IPS-18c (cell line): ENCODE results near the gene SSTR5.
"Not testable (repeated sequence)": the region's sequence is repeated elsewhere in the genome, so short reads cannot be mapped to it uniquely, and the experiment has no call there.

ENCODE experiments used
- H3K4me3 ChIP-seq: 2 replicates; pipeline ENCODE4 v1.7.0; 2013; ENCODE audit warnings: low read depth, mild to moderate bottlenecking, low read length, moderate library complexity; ENCODE audit not compliant: insufficient read depth
- H3K9me3 ChIP-seq: one replicate; pipeline ENCODE4 v1.6.1; 2013; ENCODE audit warnings: mild to moderate bottlenecking, low read length, moderate library complexity; ENCODE audit not compliant: control insufficient read depth, insufficient read depth

SSTR5 gene

GRCh38 chr16:1072526-1073261 is at the start of gene SSTR5:
SSTR5 (plus strand) TSS chr16:1072747; CDS start chr16:1078869, 6,122 bp downstream.
- Histone ChIP-seq H3K4me3 (peak within 1 kb of the TSS; percentile 25; the same call in 1 of the 2 replicates), H3K9me3 (no peaks in the 10 kb centered on the region)

DNA sequence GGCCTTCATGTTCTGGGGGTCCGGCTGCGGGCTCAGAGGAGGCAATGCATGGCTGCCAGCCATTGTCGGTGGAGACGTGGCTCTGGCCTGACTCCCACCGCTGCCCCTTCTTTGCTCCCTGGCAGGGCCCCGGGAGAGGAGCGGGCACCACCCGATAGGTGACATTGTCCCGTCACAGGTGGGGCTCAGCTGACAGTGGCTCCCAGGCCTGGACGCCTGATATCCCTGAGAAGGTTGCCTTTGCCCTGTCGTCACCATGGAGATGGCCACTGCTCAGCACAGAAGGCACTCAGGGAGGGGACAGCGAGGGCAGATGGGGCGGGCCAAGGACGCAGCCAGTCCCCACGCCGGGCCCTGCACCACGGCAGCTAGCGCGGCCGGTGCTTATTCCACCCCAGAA is 48.4 kb upstream of the SSTR5 start:
- no peak overlapping the region for H3K4me3 ChIP-seq

GRCh38 chr16:1025183-1025809 is 47.3 kb upstream of the SSTR5 start:
- not testable (repeated sequence) for H3K4me3 ChIP-seq, H3K9me3 ChIP-seq

More for the DNA sequence above, 48.4 kb upstream of the SSTR5 start:
- H3K9me3 ChIP-seq, result no peaks in the 10 kb centered on the region

GRCh38 chr16:1026057-1026783 is 46.3 kb upstream of the SSTR5 start:
- H3K4me3 ChIP-seq, result no peak overlapping the region
- no peaks in the 10 kb centered on the region for H3K9me3 ChIP-seq

GRCh38 chr16:1026784-1027500 is 45.6 kb upstream of the SSTR5 start:
- Histone ChIP-seq H3K4me3 (no peak overlapping the region), H3K9me3 (no peaks in the 10 kb centered on the region)

DNA sequence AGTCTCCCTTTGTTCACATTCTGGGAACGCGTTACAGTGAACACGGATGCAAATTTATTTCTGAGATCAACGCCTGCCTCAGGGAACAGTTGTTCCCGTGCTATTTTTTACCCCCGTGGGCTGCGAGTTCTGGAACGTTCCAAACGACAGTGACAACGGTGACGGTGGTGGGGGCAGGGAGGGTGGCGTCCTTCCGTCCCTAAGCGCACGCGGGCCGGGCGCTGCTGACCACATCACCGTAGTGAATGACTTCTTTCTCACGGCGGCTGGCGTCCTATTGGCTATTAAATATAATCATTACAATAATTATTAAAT is 45.1 kb upstream of the SSTR5 start:
- Histone ChIP-seq H3K4me3 (no peak overlapping the region), H3K9me3 (no peaks in the 10 kb centered on the region)

- Histone ChIP-seq H3K9me3 (no peaks in the 10 kb centered on the region), H3K4me3 (no peak overlapping the region)
Measured at GRCh38 chr16:1028056-1028455, 44.5 kb upstream of the SSTR5 start.

GRCh38 chr16:1028524-1029258 is 43.9 kb upstream of the SSTR5 start:
- Histone ChIP-seq H3K9me3 (no peaks in the 10 kb centered on the region), H3K4me3 (no peak overlapping the region)

- Histone ChIP-seq H3K9me3 (no peaks in the 10 kb centered on the region), H3K4me3 (no peak overlapping the region)
Measured at GRCh38 chr16:1029259-1029545, 43.3 kb upstream of the SSTR5 start.

DNA sequence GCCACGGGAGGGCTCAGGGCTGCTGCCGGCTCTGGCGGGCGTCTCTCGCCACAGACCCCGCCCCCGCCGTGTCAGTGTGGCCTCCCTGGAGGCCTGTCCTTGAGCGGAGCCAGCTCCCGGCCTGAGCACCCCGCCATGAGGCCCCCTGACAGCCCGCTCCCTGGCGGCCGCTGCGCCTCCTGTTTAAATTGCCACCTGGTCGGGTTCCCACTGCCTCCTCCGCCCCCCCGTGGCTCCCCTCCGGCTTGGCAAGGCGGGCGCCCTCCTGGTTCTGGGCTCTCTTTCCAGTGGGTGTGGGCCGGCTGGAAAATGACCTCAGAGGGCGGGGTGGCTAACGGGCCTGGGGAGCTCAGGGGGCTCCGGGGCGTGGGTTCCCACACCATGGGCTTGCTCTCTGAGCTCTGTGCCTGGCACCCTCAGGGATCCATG is 42.1 kb upstream of the SSTR5 start:
- Histone ChIP-seq H3K9me3 (no peaks in the 10 kb centered on the region), H3K4me3 (no peak overlapping the region)

GRCh38 chr16:1031666-1032065 is 40.9 kb upstream of the SSTR5 start:
- Histone ChIP-seq H3K9me3 (no peaks in the 10 kb centered on the region), H3K4me3 (no peak overlapping the region)

- no peaks in the 10 kb centered on the region for H3K9me3 ChIP-seq
- H3K4me3 ChIP-seq, result no peak overlapping the region
Measured at GRCh38 chr16:1032607-1033006, 39.9 kb upstream of the SSTR5 start.

GRCh38 chr16:1033128-1033679 is 39.3 kb upstream of the SSTR5 start:
- H3K9me3 ChIP-seq, result no peaks in the 10 kb centered on the region

DNA sequence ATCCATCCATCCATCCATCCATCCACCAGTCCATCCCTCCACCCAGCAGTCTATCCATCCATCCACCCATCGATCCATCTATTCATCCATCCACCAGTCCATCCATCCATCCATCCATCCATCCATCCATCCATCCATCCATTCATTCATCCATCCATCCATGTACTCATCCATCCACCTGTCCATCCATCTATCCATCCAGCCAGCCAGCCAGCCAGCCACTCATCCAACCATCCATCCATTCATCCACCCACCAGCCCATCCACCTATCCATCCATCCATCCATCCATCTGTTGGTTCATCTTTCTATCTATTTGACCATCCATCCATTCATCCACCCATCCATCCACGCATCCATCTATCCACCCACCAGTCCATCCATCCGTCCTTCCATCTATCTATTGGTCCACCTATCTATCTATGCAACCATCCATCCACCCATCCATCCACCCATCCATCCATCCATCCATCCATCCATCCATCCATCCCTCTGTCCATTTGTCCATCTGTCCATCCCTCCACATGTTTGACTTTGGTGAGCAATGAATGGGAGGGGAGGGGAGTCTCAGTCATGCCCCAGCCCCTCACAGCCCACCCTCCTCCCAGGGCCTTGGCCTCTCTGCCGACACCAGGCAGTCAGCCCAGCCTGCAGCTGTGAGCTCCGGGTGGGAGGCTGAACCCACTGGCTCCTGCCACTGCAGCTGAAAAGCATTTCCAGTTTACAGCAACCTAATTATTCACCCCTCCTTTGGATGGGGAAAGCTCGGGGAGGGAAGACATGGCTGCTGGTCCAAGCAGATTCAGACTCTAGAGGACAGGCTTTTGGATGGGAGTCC is 38.1 kb upstream of the SSTR5 start:
- Histone ChIP-seq H3K9me3 (no peaks in the 10 kb centered on the region), H3K4me3 (no peak overlapping the region)

More at GRCh38 chr16:1033128-1033679, 39.3 kb upstream of the SSTR5 start:
- no peak overlapping the region for H3K4me3 ChIP-seq

- no peaks in the 10 kb centered on the region for H3K9me3 ChIP-seq
Measured at GRCh38 chr16:1035066-1035415, 37.5 kb upstream of the SSTR5 start.

GRCh38 chr16:1036166-1036565 is 36.4 kb upstream of the SSTR5 start:
- Histone ChIP-seq H3K4me3 (no peak overlapping the region), H3K9me3 (peaks cover 2% of the 10 kb centered on the region)

More at GRCh38 chr16:1035066-1035415, 37.5 kb upstream of the SSTR5 start:
- no peak overlapping the region for H3K4me3 ChIP-seq
